Smooth muscle cell (in vitro differentiated cells): ENCODE results near the gene MRPS27. TPM values are rescaled to one million over a fixed set of nuclear protein-coding genes. Genes with fewer than 3 reads are reported as not detected.

ENCODE experiments used
- DNase-seq: peaks from one replicate; lab custom pipeline; 2025; ENCODE audit not compliant: unreplicated experiment; lab: John Stamatoyannopoulos, UW
- H2AFZ ChIP-seq: fragments of 200-600 bp; sonication (generic); 2 replicates; pipeline ENCODE4 v1.6.0; 2016; ENCODE audit warnings: antibody characterized with exemption, low read depth, mild to moderate bottlenecking
- H3F3A ChIP-seq: fragments of 200-600 bp; sonication (generic); 2 replicates; pipeline ENCODE4 v1.6.0; 2017; ENCODE audit warnings: antibody characterized with exemption, low read depth
- H3K27ac ChIP-seq: fragments of 200-600 bp; sonication (generic); 2 replicates; pipeline ENCODE4 v1.5.1; 2016; ENCODE audit warnings: low read depth, mild to moderate bottlenecking
- H3K27me3 ChIP-seq: fragments of 200-600 bp; sonication (generic); 2 replicates; pipeline ENCODE4 v1.6.1; 2016; ENCODE audit warnings: low read depth, mild to moderate bottlenecking
- H3K36me3 ChIP-seq: fragments of 200-600 bp; sonication (generic); 2 replicates; pipeline ENCODE4 v1.5.1; 2016; ENCODE audit warnings: low read depth
- H3K4me1 ChIP-seq: fragments of 200-600 bp; sonication (generic); 2 replicates; pipeline ENCODE4 v1.5.1; 2016; ENCODE audit warnings: low read depth
- H3K4me2 ChIP-seq: fragments of 200-600 bp; sonication (generic); 2 replicates; pipeline ENCODE4 v1.6.0; 2016; ENCODE audit warnings: mild to moderate bottlenecking
- H3K4me3 ChIP-seq: fragments of 200-600 bp; sonication (generic); 2 replicates; pipeline ENCODE4 v1.5.1; 2016; ENCODE audit warnings: mild to moderate bottlenecking
- H3K79me2 ChIP-seq: fragments of 200-600 bp; sonication (generic); 2 replicates; pipeline ENCODE4 v1.6.0; 2016; ENCODE audit warnings: low read depth, mild to moderate bottlenecking
- H3K9ac ChIP-seq: fragments of 200-600 bp; sonication (generic); 2 replicates; pipeline ENCODE4 v1.6.0; 2016; ENCODE audit warnings: low read depth
- H3K9me3 ChIP-seq: fragments of 200-600 bp; sonication (generic); replicated peaks from 2 replicates; pipeline ENCODE4 v1.5.1; 2016; ENCODE audit warnings: low read depth
- H4K20me1 ChIP-seq: fragments of 200-600 bp; sonication (generic); 2 replicates; pipeline ENCODE4 v1.6.0; 2016; ENCODE audit warnings: low read depth
- CTCF ChIP-seq: fragments of 200-600 bp; sonication (generic); IDR thresholded peaks from 2 replicates; pipeline ENCODE4 v1.5.1; 2017; ENCODE audit warnings: borderline replicate concordance, mild to moderate bottlenecking, antibody characterized with exemption; ENCODE audit not compliant: insufficient read depth, poor library complexity, severe bottlenecking
- WGBS: methylation state at CpG from one replicate; pipeline ENCODE4 v1.1.7; 2016; ENCODE audit warnings: low lambda C conversion rate; 5-methylcytosine and 5-hydroxymethylcytosine counted together
- polyA plus RNA-seq: library from polyadenylated mRNA; unstranded; fragments of >200 nt; fragmentation: Nextera tagmentation; extraction: Ambion mirVana; gene quantifications from 2 replicates; pipeline ENCODE4 v1.2.1, GENCODE V29; 2016
- total RNA-seq: library from RNA; depleted of rRNA; stranded (reverse); fragments of >200 nt; gene quantifications from 2 replicates; pipeline ENCODE4 v1.2.3, GENCODE V29; 2014

MRPS27 gene
- total and polyA plus RNA-seq, 2 experiments from 2014 or later = 36.7 to 38.3 TPM

- Histone ChIP-seq H2AFZ (peak overlapping the region; percentile 79), H3K27ac (peak overlapping the region; percentile 98), H3K4me1 (no peaks in the 10 kb centered on the region), H4K20me1 (no peaks in the 10 kb centered on the region), H3K4me2 (peak overlapping the region; percentile 79), H3K9ac (peak overlapping the region; percentile 82), H3K4me3 (no peak overlapping the region), H3K36me3 (no peaks in the 10 kb centered on the region), H3K79me2 (no peaks in the 10 kb centered on the region), H3K27me3 (no peaks in the 10 kb centered on the region), H3F3A (peaks cover 9% of the 10 kb centered on the region), H3K9me3 (no peaks in the 10 kb centered on the region)
- no peak for DNase-seq
- WGBS = under 1% methylated on average over 4 of the region's 4 CpGs
- TF ChIP-seq CTCF = no peak
Measured at GRCh38 chr5:72347801-72348308, 27.8 kb upstream of the MRPS27 start.

GRCh38 chr5:72346398-72346797, 26.4 kb upstream of the MRPS27 start:
- Histone ChIP-seq H3F3A (peaks cover 9% of the 10 kb centered on the region), H4K20me1 (no peaks in the 10 kb centered on the region), H2AFZ (no peak overlapping the region), H3K4me3 (no peak overlapping the region), H3K79me2 (no peaks in the 10 kb centered on the region), H3K4me2 (no peak overlapping the region), H3K9ac (no peak overlapping the region), H3K36me3 (no peaks in the 10 kb centered on the region), H3K27me3 (no peaks in the 10 kb centered on the region), H3K27ac (peak overlapping the region; percentile 98), H3K4me1 (no peaks in the 10 kb centered on the region), H3K9me3 (no peaks in the 10 kb centered on the region)
- DNase-seq = no peak
- WGBS = 90% methylated on average over 2 of the region's 2 CpGs
- TF ChIP-seq CTCF = no peak

GRCh38 chr5:72338689-72339209, 18.7 kb upstream of the MRPS27 start:
- no peaks in the 10 kb centered on the region for H3K4me1 ChIP-seq
- no peak for DNase-seq
- H3K27me3 ChIP-seq = no peaks in the 10 kb centered on the region
- no peak overlapping the region for H3K4me3 ChIP-seq
- no peaks in the 10 kb centered on the region for H3K9me3 ChIP-seq
- peaks cover 7% of the 10 kb centered on the region for H3K36me3 ChIP-seq
- no peaks in the 10 kb centered on the region for H3F3A ChIP-seq
- H3K79me2 ChIP-seq = no peaks in the 10 kb centered on the region
- no peak overlapping the region for H3K4me2 ChIP-seq
- H3K27ac ChIP-seq = no peak overlapping the region
- H3K9ac ChIP-seq = no peak overlapping the region
- no peaks in the 10 kb centered on the region for H4K20me1 ChIP-seq
- no peak overlapping the region for H2AFZ ChIP-seq
- WGBS = 95% methylated on average over 4 of the region's 4 CpGs
- no peak for TF ChIP-seq CTCF

- Histone ChIP-seq H3K36me3 (peaks cover 7% of the 10 kb centered on the region), H3K9me3 (no peaks in the 10 kb centered on the region), H2AFZ (no peak overlapping the region), H3K4me3 (no peak overlapping the region), H3K79me2 (no peaks in the 10 kb centered on the region), H3K27me3 (no peaks in the 10 kb centered on the region), H3K4me2 (no peak overlapping the region), H4K20me1 (no peaks in the 10 kb centered on the region), H3K27ac (no peak overlapping the region), H3K4me1 (no peaks in the 10 kb centered on the region), H3F3A (no peaks in the 10 kb centered on the region), H3K9ac (no peak overlapping the region)
- 97% methylated on average over 1 of the region's 1 CpG for WGBS
- DNase-seq = no peak
- TF ChIP-seq CTCF = no peak
Measured at GRCh38 chr5:72337159-72337558, 17.1 kb upstream of the MRPS27 start.
